ENCODE measurements around the gene TMEM11. TPM values are rescaled to one million over a fixed set of nuclear protein-coding genes. Genes with fewer than 3 reads are reported as not detected.

The TMEM11 gene
- polyA plus RNA-seq, 2 of the 4 experiments (the other 2 are of a cell fraction) = 57.7 to 61.0 TPM

- H3K4me1 ChIP-seq = no peaks in the 10 kb centered on the region
- WGBS (ENCODE audit: missing lambda C conversion rate) = 82% methylated on average over 3 of the region's 4 CpGs
- POLR2A ChIA-PET = no interaction called here
- CTCF ChIA-PET = interaction anchor here (0.5 to 8.2 kb wide), 6 partner anchors 8 to 265 kb away, joined by 3 to 52 read pairs (median 6); no protein-coding TSS in a partner anchor
- TF ChIP-seq FOSB (CRISPR knock-in tag; IDR thresholded peaks at IDR 0.05) (no peak), KDM1A (IDR thresholded peaks at IDR 0.05; ENCODE audit: low read depth) (no peak)
- H3K4me2 ChIP-seq = no peak overlapping the region
- H3K27ac ChIP-seq = no peak overlapping the region
- ATAC-seq (no peak), DNase-seq (ENCODE audit: low read depth in 1 of 2, low spot score in 1 of 2) (no peak), FAIRE-seq (no peak)
- H3K9me3 ChIP-seq = no peaks in the 10 kb centered on the region
- no peak overlapping the region for H3K4me3 ChIP-seq
These were observed 34.5 kb upstream of the TMEM11 start for GRCh38 chr17:21248500-21248899.

- TF ChIP-seq EP300 (IDR thresholded peaks at IDR 0.05) = no peak
- no peak for TF ChIP-seq TFCP2L1 (CRISPR knock-in tag; IDR thresholded peaks at IDR 0.05)
- TF ChIP-seq USF2 (IDR thresholded peaks at IDR 0.05) = no peak
- TF ChIP-seq E2F6 (IDR thresholded peaks at IDR 0.05; ENCODE audit: borderline replicate concordance, low read depth) = no peak
- TF ChIP-seq ZFP36 (IDR thresholded peaks at IDR 0.05; ENCODE audit: borderline replicate concordance, partially characterized antibody) = no peak
- TF ChIP-seq RFX5 (IDR thresholded peaks at IDR 0.05) = no peak
- TF ChIP-seq EHMT2 (IDR thresholded peaks at IDR 0.05; ENCODE audit: low read depth) = no peak
- TF ChIP-seq MAX (IDR thresholded peaks at IDR 0.05) = no peak
- TF ChIP-seq HES2 (IDR thresholded peaks at IDR 0.05) = no peak
- no peak for TF ChIP-seq TP53 (CRISPR knock-in tag; IDR thresholded peaks at IDR 0.05)
- no peak for TF ChIP-seq HOXA7 (CRISPR knock-in tag; IDR thresholded peaks at IDR 0.05)
- TF ChIP-seq CBX2 (IDR thresholded peaks at IDR 0.05; ENCODE audit: borderline replicate concordance, low read depth) = no peak
- no peak for TF ChIP-seq REST (IDR thresholded peaks at IDR 0.05)
- no peak for TF ChIP-seq FOSB (CRISPR knock-in tag; IDR thresholded peaks at IDR 0.05)
- DNase-seq (ENCODE audit: low read depth in 1 of 2, low spot score in 1 of 2) (no peak), ATAC-seq (peak in 1 of 2 experiments; percentile 4; a peak in 1 of 6 replicates), FAIRE-seq (no peak)
- no peak overlapping the region for H3K4me2 ChIP-seq
- H3K9me3 ChIP-seq = no peaks in the 10 kb centered on the region
- no peak overlapping the region for H3K27ac ChIP-seq
- CTCF ChIA-PET = interaction anchor here (8.2 kb wide), 1 partner anchor 8 kb away, joined by 52 read pairs; no protein-coding TSS in a partner anchor
- POLR2A ChIA-PET = no interaction called here
- no peaks in the 10 kb centered on the region for H3K4me1 ChIP-seq
- H3K4me3 ChIP-seq = no peak overlapping the region
- 73% methylated on average over 12 of the region's 12 CpGs for WGBS (ENCODE audit: missing lambda C conversion rate)
These were observed 33.7 kb upstream of the TMEM11 start for GRCh38 chr17:21247552-21248258.

- no peak for ATAC-seq
- TF ChIP-seq KDM1A (IDR thresholded peaks at IDR 0.05; ENCODE audit: low read depth) (0 out of 2 replicates have a peak, but pooled peaks have one; percentile 50), PHF8 (IDR thresholded peaks at IDR 0.05; ENCODE audit: borderline replicate concordance, low read depth) (no peak)
- WGBS (ENCODE audit: missing lambda C conversion rate) = 83% methylated on average over 4 of the region's 4 CpGs
- Histone ChIP-seq H3K4me3 (no peak overlapping the region), H3K27ac (no peak overlapping the region), H3K9me3 (no peaks in the 10 kb centered on the region), H3K4me1 (no peaks in the 10 kb centered on the region), H3K4me2 (no peak overlapping the region)
- DNase-seq (ENCODE audit: low read depth in 1 of 2, low spot score in 1 of 2) = no peak
- ChIA-PET POLR2A (interaction anchor here (0.7 kb wide), 1 partner anchor 445 kb away, joined by 3 read pairs; no protein-coding TSS in a partner anchor), CTCF (no interaction called here)
- no peak for FAIRE-seq
These were observed 32.7 kb upstream of the TMEM11 start for GRCh38 chr17:21246698-21247097.

Measured in A549 (cell line).